H1 (cell line): ENCODE results near the gene RASA4B. TPM values are rescaled to one million over a fixed set of nuclear protein-coding genes. Genes with fewer than 3 reads are reported as not detected.
"Not testable (repeated sequence)": the region's sequence is repeated elsewhere in the genome, so short reads cannot be mapped to it uniquely, and the experiment has no call there.

ENCODE experiments used
- CTCF ChIA-PET: fragments of 300-600 bp; sonication (Branson Sonifier 250); formaldehyde crosslinking; loops from one replicate; lab custom pipeline; 2021; ENCODE audit not compliant: partially characterized antibody; lab: Charles Lee
- POLR2A ChIA-PET: fragments of 300-600 bp; sonication (Branson Sonifier 250); formaldehyde crosslinking; loops from one replicate; lab custom pipeline; 2021; ENCODE audit warnings: inconsistent platforms; ENCODE audit not compliant: partially characterized antibody; lab: Charles Lee
- DNase-seq, 2 experiments: peaks; one replicate each; pipeline versions ENCODE4 v3.0.0 to v3.0.0-alpha.2; 2010 to 2022; ENCODE audit warnings: low spot score in 2 of 2, low read depth in 1 of 2, mixed read lengths in 1 of 2
- FAIRE-seq: peaks from 2 replicates; lab custom pipeline; 2011; peaks lifted over from hg19 to GRCh38; lab: Jason Lieb, UNC
- H2AFZ ChIP-seq: 2 replicates; pipeline ENCODE4 v1.8.1; 2012; ENCODE audit warnings: low read length, inconsistent platforms
- H2AK5ac ChIP-seq: 2 replicates; pipeline ENCODE4 v1.6.1; 2013; ENCODE audit warnings: low read depth, low read length
- H2BK120ac ChIP-seq: replicated peaks from 2 replicates; pipeline ENCODE3; 2013; ENCODE audit warnings: low read depth, low read length, inconsistent platforms
- H2BK12ac ChIP-seq: 2 replicates; pipeline ENCODE4 v1.6.1; 2013; ENCODE audit warnings: low read depth, low read length
- H2BK15ac ChIP-seq: 2 replicates; pipeline ENCODE4 v1.6.1; 2013; ENCODE audit warnings: low read length
- H2BK20ac ChIP-seq: 2 replicates; pipeline ENCODE4 v1.6.1; 2013; ENCODE audit warnings: low read length
- H2BK5ac ChIP-seq: 2 replicates; pipeline ENCODE4 v1.6.1; 2013; ENCODE audit warnings: low read depth, low read length
- H3K14ac ChIP-seq: 2 replicates; pipeline ENCODE4 v1.6.1; 2013; ENCODE audit warnings: inconsistent platforms; ENCODE audit not compliant: insufficient read length
- H3K18ac ChIP-seq: 2 replicates; pipeline ENCODE4 v1.6.1; 2013; ENCODE audit warnings: low read length; ENCODE audit errors: extremely low read depth
- H3K23ac ChIP-seq: 2 replicates; pipeline ENCODE4 v1.6.1; 2013; ENCODE audit warnings: inconsistent platforms; ENCODE audit not compliant: insufficient read length
- H3K23me2 ChIP-seq: 2 replicates; pipeline ENCODE4 v1.6.1; 2013; ENCODE audit warnings: low read depth, low read length
- H3K27ac ChIP-seq: 2 replicates; pipeline ENCODE4 v1.6.1; 2011; ENCODE audit warnings: low read depth, low read length, inconsistent platforms
- H3K27me3 ChIP-seq, 4 experiments: replicated peaks in 1 of 4; 1 replicate in 1 of 4; 2 replicates in 3 of 4; pipeline versions ENCODE4 v1.6.1 to v1.8.1; 2011 to 2013; ENCODE audit warnings: low read length in 3 of 4, mild to moderate bottlenecking in 3 of 4, inconsistent platforms in 2 of 4, mixed read lengths in 2 of 4, moderate library complexity in 1 of 4; ENCODE audit not compliant: control insufficient read depth in 3 of 4, insufficient read depth in 3 of 4; ENCODE audit errors: extremely low read depth in 1 of 4
- H3K36me3 ChIP-seq, 4 experiments: 2 replicates each; pipeline versions ENCODE4 v1.6.1 to v1.8.1; 2011 to 2013; ENCODE audit warnings: mild to moderate bottlenecking in 4 of 4, low read length in 3 of 4, moderate library complexity in 2 of 4, control low read depth in 1 of 4, inconsistent platforms in 1 of 4; ENCODE audit not compliant: insufficient read depth in 4 of 4, control insufficient read depth in 2 of 4
- H3K4ac ChIP-seq: replicated peaks from 2 replicates; pipeline ENCODE3; 2013; ENCODE audit warnings: low read length, low read depth, mixed read lengths, inconsistent platforms; ENCODE audit not compliant: insufficient read length
- H3K4me1 ChIP-seq, 4 experiments: replicated peaks in 1 of 4; 1 replicate in 1 of 4; 2 replicates in 3 of 4; pipeline versions ENCODE4 v1.6.1 to v1.8.1; 2011 to 2013; ENCODE audit warnings: low read length in 3 of 4, inconsistent platforms in 2 of 4, mixed read lengths in 1 of 4; ENCODE audit not compliant: insufficient read depth in 4 of 4, control insufficient read depth in 3 of 4
- H3K4me2 ChIP-seq, 2 experiments: 2 replicates each; pipeline versions ENCODE4 v1.6.1 to v1.8.1; 2011 to 2013; ENCODE audit warnings: low read depth in 2 of 2, low read length in 2 of 2, control low read depth in 1 of 2, inconsistent platforms in 1 of 2, mild to moderate bottlenecking in 1 of 2; ENCODE audit not compliant: insufficient read depth in 1 of 2
- H3K4me3 ChIP-seq, 4 experiments: fragments of 200-600, 300-600 bp in 1 of 4; sonication (generic), shearing (Covaris generic), sonication (Bioruptor Twin) in 1 of 4; 2 replicates each; pipeline versions ENCODE4 v1.5.1 to v1.8.1; 2011 to 2016; ENCODE audit warnings: low read length in 4 of 4, low read depth in 3 of 4, control low read depth in 2 of 4, inconsistent platforms in 2 of 4, mild to moderate bottlenecking in 2 of 4, mixed read lengths in 1 of 4, moderate library complexity in 1 of 4; ENCODE audit not compliant: insufficient read depth in 2 of 4; ENCODE audit errors: extremely low read depth in 1 of 4
- H3K56ac ChIP-seq: replicated peaks from 2 replicates; pipeline ENCODE3; 2013; ENCODE audit warnings: low read depth, mild to moderate bottlenecking, mixed read lengths, low read length, inconsistent platforms; ENCODE audit not compliant: insufficient read length
- H3K79me1 ChIP-seq: 2 replicates; pipeline ENCODE4 v1.6.1; 2013; ENCODE audit warnings: low read depth, low read length, control low read depth
- H3K79me2 ChIP-seq, 2 experiments: 2 replicates each; pipeline versions ENCODE4 v1.6.1 to v1.8.1; 2012 to 2013; ENCODE audit warnings: low read length in 2 of 2, mild to moderate bottlenecking in 2 of 2, inconsistent platforms in 1 of 2; ENCODE audit not compliant: insufficient read depth in 2 of 2, control insufficient read depth in 1 of 2
- H3K9ac ChIP-seq, 4 experiments: replicated peaks in 1 of 4; 1 replicate in 1 of 4; 2 replicates in 3 of 4; pipeline versions ENCODE4 v1.6.1 to v1.8.1; 2011 to 2013; ENCODE audit warnings: low read depth in 3 of 4, low read length in 3 of 4, control low read depth in 2 of 4, mild to moderate bottlenecking in 2 of 4, moderate library complexity in 2 of 4, inconsistent platforms in 1 of 4; ENCODE audit errors: extremely low read depth in 1 of 4
- H3K9me3 ChIP-seq, 2 experiments: 2 replicates each; pipeline versions ENCODE4 v1.6.1 to v1.8.1; 2012 to 2013; ENCODE audit warnings: mild to moderate bottlenecking in 2 of 2, moderate library complexity in 2 of 2, control low read depth in 1 of 2, inconsistent platforms in 1 of 2, low read depth in 1 of 2, low read length in 1 of 2, mixed read lengths in 1 of 2; ENCODE audit not compliant: insufficient read depth in 2 of 2
- H4K20me1 ChIP-seq, 2 experiments: replicated peaks in 1 of 2; 2 replicates each; pipeline versions ENCODE3 to v1.8.1; 2011 to 2013; ENCODE audit warnings: inconsistent platforms in 2 of 2, low read length in 2 of 2, mild to moderate bottlenecking in 1 of 2; ENCODE audit not compliant: insufficient read depth in 2 of 2, control insufficient read depth in 1 of 2
- H4K5ac ChIP-seq: 2 replicates; pipeline ENCODE4 v1.6.1; 2013; ENCODE audit warnings: low read length, low read depth, mixed read lengths, inconsistent platforms; ENCODE audit not compliant: insufficient read length
- H4K8ac ChIP-seq: 2 replicates; pipeline ENCODE4 v1.8.0; 2013; ENCODE audit warnings: mild to moderate bottlenecking, moderate library complexity, low read length, inconsistent platforms; ENCODE audit not compliant: insufficient read depth; ENCODE audit errors: extremely low read depth
- H4K91ac ChIP-seq: replicated peaks from 2 replicates; pipeline ENCODE3; 2013; ENCODE audit warnings: low read length, mixed read lengths, inconsistent platforms; ENCODE audit not compliant: insufficient read length
- WGBS, 2 experiments: shearing (Covaris generic) in 1 of 2; methylation state at CpG; one replicate each; pipeline versions ENCODE4 v1.1.6 to v1.1.7; 2013 to 2015; ENCODE audit warnings: low lambda C conversion rate in 2 of 2, mixed read lengths in 2 of 2, inconsistent platforms in 1 of 2, low coverage in 1 of 2, missing lambda C conversion rate in 1 of 2; ENCODE audit not compliant: insufficient replicate concordance in 2 of 2, insufficient coverage in 1 of 2, insufficient read length in 1 of 2; ENCODE audit errors: extremely low coverage in 1 of 2, missing lambda C conversion rate in 1 of 2; 5-methylcytosine and 5-hydroxymethylcytosine counted together
- polyA plus RNA-seq, 7 experiments: library from polyadenylated mRNA; depleted of rRNA in 3 of 7; stranded (reverse) in 5 of 7; unstranded in 2 of 7; fragments of >200 nt in 5 of 7; fragments of 200-250 nt in 2 of 7; gene quantifications; 1 replicate in 5 of 7; 2 replicates in 1 of 7; 4 replicates in 1 of 7; pipeline versions ENCODE4 v1.2.1 to v1.2.3, GENCODE V29; 2011 to 2013; ENCODE audit warnings: missing spikeins in 2 of 7, mixed read lengths in 2 of 7
- total RNA-seq: library from RNA; stranded (reverse); fragmentation: NEBNext Ultra II Directional; extraction: Animal tissue kit (Norgen Biotek cat#: 25700); gene quantifications from 2 replicates; pipeline ENCODE4 v1.2.1, GENCODE V29; 2021

Gene RASA4B
- total and polyA plus RNA-seq, 2 of the 8 experiments (the other 6 are each of a cell fraction or from before 2014, with no cell fraction given): 3.4 to 6.7 TPM

GRCh38 chr7:102479209-102479584 lies 38.4 kb downstream of the RASA4B start:
- H4K5ac ChIP-seq, H2BK15ac ChIP-seq, H3K4me2 ChIP-seq, H3K4me3 ChIP-seq, H3K36me3 ChIP-seq, H3K27me3 ChIP-seq, H3K18ac ChIP-seq, H3K23ac ChIP-seq, H3K56ac ChIP-seq, H3K4ac ChIP-seq, H3K27ac ChIP-seq, POLR2A ChIA-PET, DNase-seq, H2AK5ac ChIP-seq, H3K23me2 ChIP-seq, CTCF ChIA-PET, H4K8ac ChIP-seq, H2BK120ac ChIP-seq, FAIRE-seq, H3K4me1 ChIP-seq, H2BK12ac ChIP-seq, H2AFZ ChIP-seq, H2BK20ac ChIP-seq, H3K9me3 ChIP-seq, H3K79me2 ChIP-seq, H3K14ac ChIP-seq, H3K9ac ChIP-seq, H3K79me1 ChIP-seq, H4K20me1 ChIP-seq, H2BK5ac ChIP-seq, H4K91ac ChIP-seq: not testable (repeated sequence)
- WGBS, 2 experiments: 0% methylated on average over 2 of the region's 10 CpGs; no CpG with 5 or more reads in 1 of the 2 experiments
